Memory B cell (primary cell): ENCODE data around the gene RPS28.
A peak's percentile ranks its signal among the peaks of the same experiment; 100 is the strongest.
"Not testable (repeated sequence)": the region's sequence is repeated elsewhere in the genome, so short reads cannot be mapped to it uniquely, and the experiment has no call there.

Source experiments
- ATAC-seq: fragments of 150-1000 bp; cut with Tn5 transposase; 2 replicates; pipeline ENCODE4 v1.10.0; 2021; ENCODE audit warnings: low read depth, mild to moderate bottlenecking, moderate library complexity
- DNase-seq, 2 donors: peaks; one replicate each; pipeline ENCODE4 v3.0.0; 2022; ENCODE audit warnings: low spot score in 2 of 2
- H3K27ac Mint-ChIP-seq: one replicate; pipeline ENCODE4 v1.8.0; 2022; ENCODE audit warnings: mild to moderate bottlenecking, moderate library complexity, mixed read lengths
- H3K27me3 Mint-ChIP-seq: one replicate; pipeline ENCODE4 v1.8.0; 2022; ENCODE audit warnings: mixed read lengths
- H3K36me3 Mint-ChIP-seq: one replicate; pipeline ENCODE4 v1.8.0; 2022; ENCODE audit warnings: mild to moderate bottlenecking, mixed read lengths
- H3K4me1 Mint-ChIP-seq: one replicate; pipeline ENCODE4 v1.8.0; 2022; ENCODE audit warnings: mixed read lengths
- H3K4me3 Mint-ChIP-seq: one replicate; pipeline ENCODE4 v1.8.0; 2022; ENCODE audit warnings: mild to moderate bottlenecking, moderate library complexity, mixed read lengths
- H3K9me3 Mint-ChIP-seq: one replicate; pipeline ENCODE4 v1.8.0; 2022; ENCODE audit warnings: mixed read lengths

Gene RPS28

DNA sequence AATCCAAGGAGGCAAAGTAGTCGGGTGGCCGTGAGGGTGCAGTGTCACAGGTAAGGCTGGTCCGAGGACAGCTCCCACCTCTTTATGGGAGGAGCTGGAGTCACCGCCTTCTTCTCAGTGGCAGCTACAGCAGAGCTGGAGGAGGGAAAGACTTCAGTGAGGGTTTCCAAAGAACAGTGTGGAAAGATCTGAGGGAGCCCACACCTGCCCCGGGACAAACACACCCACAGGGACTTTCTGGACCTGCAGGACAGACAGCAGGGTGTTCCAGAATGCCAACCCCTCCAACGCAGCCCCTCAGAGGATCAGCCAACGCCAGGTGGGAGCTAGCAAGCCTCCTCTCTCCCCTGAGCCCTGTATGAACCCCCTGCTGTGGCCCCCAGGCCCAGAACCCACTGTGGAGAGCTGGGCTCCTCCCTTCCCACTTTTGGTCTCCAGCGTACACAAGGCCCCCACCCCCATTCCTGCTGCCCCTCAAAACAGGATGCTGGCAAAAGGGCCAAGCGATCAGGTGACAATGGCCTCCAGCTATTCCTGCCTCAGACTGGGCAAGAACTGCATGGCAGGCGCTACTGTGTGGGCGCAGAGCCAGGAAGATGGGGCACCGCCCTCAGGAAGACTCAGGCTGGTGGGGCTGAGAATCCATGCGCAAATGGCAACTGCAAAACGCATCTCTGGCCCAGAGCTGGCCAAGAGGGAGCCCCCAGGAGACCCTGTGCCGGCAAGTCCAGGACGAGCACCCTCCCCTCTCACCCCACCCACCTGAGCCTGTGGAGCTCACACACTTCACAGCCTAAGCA lies 9.6 kb upstream of the RPS28 start:
- ATAC-seq (no peak), DNase-seq (no peak)
- Mint-ChIP-seq H3K4me1 (peaks cover 11% of the 10 kb centered on the region), H3K27ac (no peak overlapping the region), H3K27me3 (no peaks in the 10 kb centered on the region), H3K9me3 (no peaks in the 10 kb centered on the region), H3K4me3 (no peak overlapping the region), H3K36me3 (peaks cover 16% of the 10 kb centered on the region)

DNA sequence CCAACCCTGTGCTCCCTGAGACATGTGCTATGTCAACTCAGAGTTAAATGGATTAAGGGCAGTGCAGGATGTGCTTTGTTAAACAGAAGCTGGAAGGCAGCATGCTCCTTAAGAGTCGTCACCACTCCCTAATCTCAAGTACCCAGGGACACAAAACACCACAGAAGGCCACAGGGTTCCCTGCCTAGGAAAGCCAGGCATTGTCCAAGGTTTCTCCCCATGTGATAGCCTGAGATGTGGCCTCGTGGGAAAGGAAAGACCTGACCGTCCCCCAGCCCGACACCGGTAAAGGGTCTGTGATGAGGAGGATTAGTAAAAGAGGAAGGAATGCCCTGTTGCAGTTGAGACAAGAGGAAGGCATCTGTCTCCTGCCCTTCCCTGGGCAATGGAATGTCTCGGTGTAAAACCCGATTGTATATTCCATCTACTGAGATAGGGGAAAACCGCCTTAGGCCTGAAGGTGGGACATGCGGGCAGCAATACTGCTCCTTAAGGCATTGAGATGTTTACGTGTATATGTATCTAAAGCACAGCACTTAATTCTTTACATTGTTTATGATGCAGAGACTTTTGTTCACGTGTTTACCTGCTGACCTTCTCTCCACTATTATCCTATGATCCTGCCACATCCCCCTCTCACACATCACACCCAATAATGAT lies 6.2 kb upstream of the RPS28 start:
- not testable (repeated sequence) for H3K4me1 Mint-ChIP-seq, DNase-seq, H3K27ac Mint-ChIP-seq, ATAC-seq, H3K9me3 Mint-ChIP-seq, H3K27me3 Mint-ChIP-seq, H3K4me3 Mint-ChIP-seq
- H3K36me3 Mint-ChIP-seq, result peaks cover 13% of the 10 kb centered on the region

DNA sequence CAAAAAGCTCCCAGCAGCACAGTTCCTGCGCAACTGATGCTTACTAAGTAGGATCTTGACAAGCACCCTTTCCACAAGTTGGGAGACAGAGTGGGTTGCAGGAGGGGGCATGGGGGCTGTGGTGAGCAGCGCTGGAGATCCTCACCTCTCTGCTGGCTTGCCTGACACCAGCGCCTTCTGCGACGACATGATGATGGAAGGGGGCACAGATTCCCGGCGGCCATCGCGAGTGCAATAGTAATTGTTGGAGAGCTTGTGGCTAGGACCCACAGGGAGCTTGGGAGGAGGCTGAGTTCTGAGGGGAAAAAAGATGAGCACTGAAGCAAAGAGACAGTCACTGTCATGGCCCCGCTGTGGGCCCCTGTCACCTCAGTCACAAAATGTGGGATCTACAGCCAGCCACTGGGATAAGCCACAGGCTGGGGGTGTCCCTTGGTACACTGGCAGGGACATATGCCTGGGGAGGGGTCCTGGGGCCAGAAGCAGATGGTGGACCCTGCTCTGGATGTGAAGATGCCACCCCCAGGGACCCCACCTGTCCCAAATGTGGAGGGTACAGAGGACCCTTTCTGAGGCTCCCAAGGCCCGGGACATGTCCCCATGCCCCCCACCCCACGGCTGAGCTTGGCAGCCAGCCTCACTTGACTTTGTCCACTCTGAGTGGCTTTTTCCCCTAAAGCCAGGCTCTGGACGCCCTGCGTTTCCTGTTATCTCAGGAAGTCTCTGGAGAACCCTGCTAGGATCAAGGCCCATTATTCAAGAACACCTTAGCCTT lies 4.8 kb upstream of the RPS28 start:
- ATAC-seq, result no peak
- Mint-ChIP-seq H3K27me3 (no peaks in the 10 kb centered on the region), H3K9me3 (no peaks in the 10 kb centered on the region), H3K36me3 (peaks cover 11% of the 10 kb centered on the region), H3K4me3 (no peak overlapping the region), H3K27ac (no peak overlapping the region), H3K4me1 (peaks cover 10% of the 10 kb centered on the region)
- DNase-seq, result no peak

DNA sequence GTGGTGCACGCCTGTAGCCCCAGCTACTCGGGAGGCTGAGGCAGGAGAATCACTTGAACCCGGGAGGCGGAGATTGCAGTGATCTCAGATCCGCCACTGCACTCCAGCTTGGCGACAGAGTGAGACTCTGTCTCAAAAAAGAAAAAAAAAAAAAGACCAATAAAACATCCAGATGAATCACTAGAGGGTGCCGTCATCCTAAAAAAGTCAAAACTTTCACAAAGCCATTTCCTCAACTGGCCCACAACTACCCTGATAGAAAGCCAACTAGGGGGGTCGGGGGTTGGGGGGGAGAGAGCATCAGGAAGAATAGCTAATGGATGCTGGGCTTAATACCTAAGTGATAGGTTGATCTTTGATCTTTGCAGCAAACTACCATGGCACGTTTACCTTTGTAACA lies 2.5 kb upstream of the RPS28 start:
- not testable (repeated sequence) for H3K27ac Mint-ChIP-seq, ATAC-seq, H3K9me3 Mint-ChIP-seq, H3K27me3 Mint-ChIP-seq, H3K4me3 Mint-ChIP-seq, H3K36me3 Mint-ChIP-seq, DNase-seq
- H3K4me1 Mint-ChIP-seq, result peaks cover 18% of the 10 kb centered on the region

DNA sequence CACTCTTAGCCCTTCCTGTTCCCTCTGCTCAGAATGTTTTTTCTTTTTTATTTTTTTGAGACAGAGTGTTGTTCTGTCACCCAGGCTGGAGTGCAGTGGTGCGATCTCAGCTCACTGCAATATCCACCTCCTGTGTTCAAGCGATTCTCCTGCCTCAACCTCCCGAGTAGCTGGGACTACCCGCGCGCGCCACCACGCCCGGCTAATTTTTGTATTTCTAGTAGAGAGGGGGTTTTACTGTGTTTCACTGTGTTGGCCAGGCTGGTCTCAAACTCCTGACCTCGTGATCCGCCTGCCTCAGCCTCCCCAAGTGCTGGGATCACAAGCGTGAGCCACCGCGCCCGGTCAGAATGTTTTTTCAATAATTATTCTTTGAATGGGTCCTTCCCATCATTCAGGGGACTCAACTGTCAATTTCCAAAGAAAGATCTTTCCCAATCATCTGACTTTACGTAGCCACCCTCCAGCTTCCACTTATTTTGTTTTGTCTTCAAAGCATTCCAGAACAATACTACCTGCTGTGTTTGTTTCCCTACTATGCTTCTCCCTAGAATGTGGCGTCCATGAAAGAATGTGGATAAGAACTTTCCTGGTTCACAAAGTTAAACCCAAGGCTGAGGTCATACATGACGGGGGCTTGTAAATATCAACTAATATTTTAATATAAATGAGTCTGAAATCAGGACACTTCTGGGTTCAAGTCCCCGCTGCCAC lies 1.3 kb upstream of the RPS28 start:
- H3K4me3 Mint-ChIP-seq, result peak overlapping the region; percentile 100
- no peak for DNase-seq
- H3K4me1 Mint-ChIP-seq, result peaks cover 18% of the 10 kb centered on the region
- ATAC-seq, result no peak
- H3K36me3 Mint-ChIP-seq, result peaks cover 8% of the 10 kb centered on the region
- no peaks in the 10 kb centered on the region for H3K9me3 Mint-ChIP-seq
- H3K27me3 Mint-ChIP-seq, result no peaks in the 10 kb centered on the region
- peak overlapping the region; percentile 99 for H3K27ac Mint-ChIP-seq

DNA sequence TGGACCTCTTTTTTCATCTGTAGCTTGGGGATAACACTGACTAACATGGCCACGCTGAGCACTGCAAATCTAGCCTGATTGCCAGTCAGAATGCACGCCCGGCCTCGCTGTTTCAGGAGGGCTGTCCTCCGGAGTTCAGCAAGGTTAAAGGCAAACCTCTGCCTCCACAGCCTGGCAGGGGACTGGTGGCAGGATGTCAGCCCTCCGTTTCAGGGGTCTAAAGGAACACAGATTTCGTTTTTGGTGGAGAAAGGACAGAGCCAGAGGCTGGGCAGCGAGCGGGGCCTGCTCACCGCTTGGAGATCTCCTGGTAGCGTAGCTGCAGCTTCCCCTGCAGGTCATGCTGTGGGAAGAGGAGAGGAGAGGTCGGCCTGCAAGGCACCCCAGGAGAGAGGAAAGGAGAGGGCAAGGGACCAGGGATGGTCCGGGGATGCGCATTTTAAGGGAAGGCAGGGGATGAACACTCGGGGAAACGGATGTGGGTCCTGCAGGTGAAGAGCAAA lies 681 bp upstream of the RPS28 start:
- peak overlapping the region; percentile 99 for H3K27ac Mint-ChIP-seq
- peaks cover 18% of the 10 kb centered on the region for H3K4me1 Mint-ChIP-seq
- peak overlapping the region; percentile 100 for H3K4me3 Mint-ChIP-seq
- no peaks in the 10 kb centered on the region for H3K9me3 Mint-ChIP-seq
- ATAC-seq, result no peak
- no peaks in the 10 kb centered on the region for H3K27me3 Mint-ChIP-seq
- DNase-seq, result no peak
- peaks cover 4% of the 10 kb centered on the region for H3K36me3 Mint-ChIP-seq

DNA sequence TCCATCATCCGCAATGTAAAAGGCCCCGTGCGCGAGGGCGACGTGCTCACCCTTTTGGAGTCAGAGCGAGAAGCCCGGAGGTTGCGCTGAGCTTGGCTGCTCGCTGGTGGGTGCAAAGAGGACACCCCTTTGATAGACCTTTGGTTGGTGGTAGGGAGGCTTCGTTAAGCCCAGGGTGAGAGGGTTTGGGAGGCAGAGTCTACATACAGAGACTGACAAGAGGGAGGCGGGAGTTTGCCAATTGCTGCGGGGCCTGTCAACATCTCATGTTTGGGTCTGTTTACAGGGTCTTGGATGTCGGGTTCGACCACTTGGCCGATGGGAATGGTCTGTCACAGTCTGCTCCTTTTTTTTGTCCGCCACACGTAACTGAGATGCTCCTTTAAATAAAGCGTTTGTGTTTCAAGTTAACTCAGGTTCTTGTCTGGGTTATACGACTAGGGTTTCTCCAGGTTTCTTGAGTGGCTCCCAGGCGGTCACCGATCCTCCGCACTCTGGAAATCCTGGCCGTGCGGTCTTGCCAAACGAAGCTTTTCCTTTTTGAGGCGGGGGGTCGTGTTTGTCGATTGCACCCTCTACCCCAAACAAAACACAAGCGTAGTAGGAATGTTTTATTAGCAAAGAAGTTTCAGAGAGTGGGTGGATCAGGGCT lies 816 bp downstream of the RPS28 start:
- no peak for ATAC-seq

DNA sequence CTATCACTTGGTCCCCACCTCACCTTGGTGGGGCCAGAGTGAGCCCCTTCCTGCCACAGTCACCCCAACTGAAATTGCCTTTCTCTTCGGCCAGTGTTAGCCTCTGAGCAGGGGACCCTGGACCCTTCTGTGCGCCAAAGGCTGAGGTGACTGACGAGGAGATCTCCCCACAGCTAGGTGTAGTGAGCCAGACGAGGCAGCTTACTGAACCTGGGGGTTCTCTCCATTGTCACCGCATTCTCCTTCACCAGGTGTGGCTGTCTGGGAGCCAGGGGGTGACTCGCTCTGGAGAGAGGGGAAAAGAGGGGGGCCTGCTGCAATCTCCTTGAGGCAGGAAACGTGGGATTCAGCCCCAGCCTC lies 1.3 kb downstream of the RPS28 start:
- Mint-ChIP-seq H3K4me1 (peaks cover 18% of the 10 kb centered on the region), H3K27me3 (peaks cover 4% of the 10 kb centered on the region), H3K4me3 (peak overlapping the region; percentile 100), H3K36me3 (peaks cover 2% of the 10 kb centered on the region), H3K27ac (peak overlapping the region; percentile 99), H3K9me3 (no peaks in the 10 kb centered on the region)
- ATAC-seq, result no peak
- no peak for DNase-seq

More for the DNA sequence above, 816 bp downstream of the RPS28 start:
- Mint-ChIP-seq H3K9me3 (no peaks in the 10 kb centered on the region), H3K27ac (peak overlapping the region; percentile 99), H3K36me3 (peaks cover 2% of the 10 kb centered on the region), H3K4me3 (peak overlapping the region; percentile 100), H3K27me3 (peaks cover 4% of the 10 kb centered on the region), H3K4me1 (peaks cover 18% of the 10 kb centered on the region)
- DNase-seq, result no peak

DNA sequence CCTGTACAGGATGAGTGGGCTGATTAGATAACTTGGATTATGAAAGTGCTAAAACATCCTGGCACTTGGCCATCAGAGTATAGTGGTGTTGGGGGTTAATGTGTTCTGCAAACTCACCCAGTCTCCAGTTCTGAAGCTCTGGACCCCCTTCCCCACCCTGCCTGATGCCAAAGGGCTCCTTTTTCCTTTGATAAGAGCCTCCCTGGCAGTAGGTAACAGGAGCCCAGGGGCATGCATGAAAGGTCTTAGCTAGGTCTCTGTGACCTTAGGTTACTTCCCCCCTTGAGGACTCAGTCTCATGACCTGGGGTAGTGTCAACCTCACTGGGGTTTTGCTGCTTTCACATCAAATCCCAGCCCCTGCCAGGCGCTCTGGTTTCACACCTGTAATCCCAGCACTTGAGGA lies 2.5 kb downstream of the RPS28 start:
- DNase-seq, result no peak
- peak overlapping the region; percentile 14 for H3K4me3 Mint-ChIP-seq
- no peak for ATAC-seq
- H3K27me3 Mint-ChIP-seq, result peaks cover 11% of the 10 kb centered on the region
- H3K4me1 Mint-ChIP-seq, result peaks cover 18% of the 10 kb centered on the region
- H3K9me3 Mint-ChIP-seq, result no peaks in the 10 kb centered on the region
- H3K36me3 Mint-ChIP-seq, result peaks cover 2% of the 10 kb centered on the region
- no peak overlapping the region for H3K27ac Mint-ChIP-seq

DNA sequence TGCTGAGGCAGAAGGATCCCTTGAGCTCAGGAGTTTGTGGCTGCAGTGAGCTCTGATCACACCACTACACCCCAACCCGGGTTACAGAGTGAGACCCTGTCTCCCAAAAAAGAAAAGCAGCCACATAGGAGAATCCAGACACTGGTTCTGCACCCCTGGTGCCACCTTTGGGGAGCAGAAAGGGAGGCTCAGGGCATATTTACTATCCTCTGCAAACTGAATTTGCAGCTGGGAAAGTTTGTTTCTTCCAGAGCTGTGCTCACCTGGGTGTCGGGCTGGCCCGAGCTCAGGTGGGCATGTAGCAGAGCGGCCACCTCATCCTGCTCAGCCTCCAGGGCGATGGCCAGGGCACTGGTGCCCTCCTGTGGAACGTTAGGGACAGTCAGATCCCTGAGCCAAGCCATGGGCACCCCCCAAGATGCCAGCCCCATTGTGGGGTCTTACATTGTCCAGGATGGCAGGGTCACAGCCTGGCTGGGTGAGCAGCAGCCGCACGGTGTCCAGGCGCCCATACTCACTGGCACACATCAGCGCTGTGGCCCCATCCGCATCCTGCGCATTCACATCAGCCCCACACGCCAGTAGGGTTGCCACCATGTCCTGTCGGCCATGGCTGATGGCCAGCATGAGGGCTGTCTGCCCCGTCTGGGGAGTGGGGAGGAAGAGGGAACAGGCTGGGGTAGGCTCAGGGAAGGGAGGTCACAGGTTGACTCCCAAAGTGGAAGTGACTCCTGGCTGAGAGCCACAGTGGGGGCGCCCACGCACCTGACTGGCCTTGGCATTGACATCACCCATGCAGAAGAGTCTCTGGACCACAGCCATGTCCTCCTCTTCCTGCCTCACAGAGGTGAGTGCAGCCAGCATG lies 3.1 kb downstream of the RPS28 start:
- H3K4me1 Mint-ChIP-seq, result peaks cover 18% of the 10 kb centered on the region
- peaks cover 2% of the 10 kb centered on the region for H3K36me3 Mint-ChIP-seq
- H3K27ac Mint-ChIP-seq, result no peak overlapping the region
- H3K4me3 Mint-ChIP-seq, result no peak overlapping the region
- H3K27me3 Mint-ChIP-seq, result peaks cover 11% of the 10 kb centered on the region
- DNase-seq (no peak), ATAC-seq (no peak)
- H3K9me3 Mint-ChIP-seq, result no peaks in the 10 kb centered on the region

DNA sequence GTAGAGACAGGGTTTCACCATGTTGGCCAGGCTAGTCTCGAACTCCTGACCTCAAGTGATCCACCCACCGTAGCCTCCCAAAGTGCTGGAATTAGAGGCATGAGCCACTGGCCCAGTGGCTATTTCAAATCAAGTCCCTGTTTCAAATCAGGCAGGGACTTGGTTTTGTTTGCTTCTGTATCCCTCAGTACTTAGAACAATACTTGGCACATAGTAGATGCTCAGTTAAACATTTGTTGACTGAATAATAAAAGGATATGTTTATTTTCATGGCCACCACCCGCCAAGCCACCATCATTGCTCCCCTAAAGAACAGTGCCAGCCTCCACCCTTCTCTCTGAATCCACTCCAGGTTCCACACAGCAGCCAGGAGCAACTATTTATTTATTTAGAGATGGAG lies 4.2 kb downstream of the RPS28 start:
- Mint-ChIP-seq H3K4me3 (no peak overlapping the region), H3K9me3 (no peaks in the 10 kb centered on the region), H3K4me1 (peaks cover 12% of the 10 kb centered on the region), H3K36me3 (peaks cover 2% of the 10 kb centered on the region), H3K27ac (no peak overlapping the region), H3K27me3 (peaks cover 11% of the 10 kb centered on the region)
- no peak for DNase-seq
- ATAC-seq, result no peak

DNA sequence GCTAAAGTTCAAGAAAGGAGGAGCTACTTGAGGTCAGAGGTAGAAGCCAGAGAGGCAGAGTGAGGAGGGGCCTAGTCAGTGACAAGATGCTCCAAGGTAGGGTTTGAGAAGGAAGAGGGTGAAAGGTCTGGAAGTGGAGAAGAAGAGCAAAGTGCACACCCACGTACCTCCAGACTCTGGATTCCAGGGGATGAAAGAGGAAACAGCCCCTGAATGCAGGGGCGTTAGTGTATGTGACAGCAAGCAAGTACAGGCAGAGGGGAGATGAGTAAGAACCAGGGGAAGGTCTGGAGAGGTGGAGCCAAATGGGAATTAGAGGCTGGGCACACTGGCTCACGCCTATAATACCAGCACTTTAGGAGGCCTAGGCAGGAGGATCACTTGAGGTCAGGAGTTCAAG lies 8.7 kb downstream of the RPS28 start:
- Mint-ChIP-seq H3K4me1 (peaks cover 2% of the 10 kb centered on the region), H3K27me3 (peaks cover 13% of the 10 kb centered on the region), H3K4me3 (no peak overlapping the region), H3K27ac (no peak overlapping the region), H3K36me3 (peaks cover 2% of the 10 kb centered on the region), H3K9me3 (no peaks in the 10 kb centered on the region)
- no peak for ATAC-seq
- no peak for DNase-seq
